ENCODE results near the gene FTCD.

The FTCD gene

DNA sequence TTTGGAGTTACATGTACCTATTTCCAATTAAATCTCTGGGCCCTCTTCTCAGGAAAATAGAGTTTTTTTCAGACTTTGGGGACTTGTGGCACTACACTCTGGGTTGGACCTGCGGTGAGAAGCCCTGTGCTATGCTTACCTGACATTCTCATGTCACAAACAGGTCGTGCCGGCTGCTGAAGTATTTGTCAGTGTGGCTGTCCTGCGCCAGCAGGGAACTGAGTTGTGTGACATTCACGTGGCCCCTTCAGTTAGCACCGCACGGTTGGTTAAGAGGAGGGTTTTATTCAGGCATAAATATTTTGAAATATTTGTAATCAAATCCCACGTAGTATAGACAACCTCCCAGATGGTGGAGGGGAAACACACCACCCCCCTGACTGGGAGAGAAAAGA, 63.8 kb downstream of the FTCD start:
- DNase-seq: no peak

DNA sequence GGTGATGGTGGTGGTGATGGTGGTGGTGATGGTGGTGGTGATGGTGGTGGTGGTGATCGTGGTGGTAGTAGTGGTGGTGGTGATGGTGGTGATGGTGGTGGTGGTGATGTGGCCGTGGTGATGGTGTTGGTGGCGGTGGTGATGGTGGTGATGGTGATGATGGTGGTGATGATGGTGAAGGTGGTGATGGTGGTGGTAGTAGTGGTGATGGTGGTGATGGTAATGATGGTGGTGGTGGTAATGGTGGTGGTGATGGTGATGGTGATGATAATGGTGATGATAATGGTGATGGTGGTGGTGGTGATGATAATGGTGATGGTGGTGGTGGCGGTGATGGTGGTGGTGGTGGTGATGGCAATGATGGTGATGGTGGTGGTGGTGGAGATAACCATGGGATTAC, 64.3 kb downstream of the FTCD start:
- no peak for DNase-seq

DNA sequence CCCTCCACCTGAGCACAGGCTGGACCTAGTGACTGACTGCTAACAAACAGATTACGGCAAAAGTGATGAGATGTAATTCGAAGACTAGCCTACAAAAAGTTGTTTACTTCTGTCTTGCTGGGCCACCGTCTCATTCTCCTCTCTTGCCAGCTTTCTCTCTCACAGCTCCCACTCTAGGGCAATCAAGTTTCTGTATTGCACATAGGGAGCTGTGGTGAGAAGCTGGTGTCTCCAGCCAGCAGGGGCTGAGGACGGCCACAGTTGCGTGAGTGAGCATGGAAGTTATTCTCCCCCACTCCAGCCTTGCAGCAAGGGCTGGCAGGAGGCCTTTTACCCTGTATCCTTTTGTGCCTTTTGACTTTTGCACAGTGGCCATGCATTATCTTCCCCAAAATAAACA, 66.1 kb downstream of the FTCD start:
- DNase-seq: no peak

DNA sequence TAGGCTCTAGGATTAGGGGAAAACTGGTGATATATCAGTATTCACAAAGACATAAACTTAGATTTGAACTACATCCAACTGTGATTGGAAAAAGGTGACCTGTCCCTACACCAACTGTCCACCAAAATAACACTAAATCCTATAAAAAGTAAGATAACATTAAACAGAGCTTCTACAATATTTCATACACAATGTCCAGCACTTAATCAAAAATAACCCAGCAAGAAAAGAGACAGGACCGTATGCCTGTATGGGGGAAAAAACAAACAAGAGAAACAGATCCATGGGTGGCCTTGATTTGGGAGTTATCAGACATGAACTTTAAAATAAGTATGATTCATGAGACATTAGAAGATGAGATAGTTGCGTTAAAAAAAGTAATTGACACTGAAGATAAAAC, 67.2 kb downstream of the FTCD start:
- no peak for DNase-seq

DNA sequence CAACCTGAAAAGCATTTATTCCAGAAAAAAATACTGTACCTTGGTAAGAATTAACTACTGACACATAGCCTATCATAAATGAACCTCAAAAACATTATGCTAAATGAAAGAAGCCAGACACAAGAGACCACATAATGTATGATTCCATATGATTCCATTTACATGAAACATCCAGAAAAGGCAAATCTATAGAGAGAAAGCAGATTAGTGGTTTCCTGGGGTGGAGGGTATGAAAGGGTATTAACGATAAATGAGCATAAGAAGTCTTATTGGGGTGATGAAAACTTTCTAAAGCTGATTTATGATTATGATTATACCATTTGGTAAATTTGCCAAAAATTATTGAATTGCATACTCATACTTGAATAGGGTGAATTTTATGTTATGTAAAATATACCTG, 67.7 kb downstream of the FTCD start:
- no peak for DNase-seq
